Measurements from ENCODE around the gene HCN1. TPM values are rescaled to one million over a fixed set of nuclear protein-coding genes. Genes with fewer than 3 reads are reported as not detected.
A peak's percentile ranks its signal among the peaks of the same experiment; 100 is the strongest.

HCN1 gene
- total and polyA plus RNA-seq, 2 donors from 2014 or later, result not detected

DNA sequence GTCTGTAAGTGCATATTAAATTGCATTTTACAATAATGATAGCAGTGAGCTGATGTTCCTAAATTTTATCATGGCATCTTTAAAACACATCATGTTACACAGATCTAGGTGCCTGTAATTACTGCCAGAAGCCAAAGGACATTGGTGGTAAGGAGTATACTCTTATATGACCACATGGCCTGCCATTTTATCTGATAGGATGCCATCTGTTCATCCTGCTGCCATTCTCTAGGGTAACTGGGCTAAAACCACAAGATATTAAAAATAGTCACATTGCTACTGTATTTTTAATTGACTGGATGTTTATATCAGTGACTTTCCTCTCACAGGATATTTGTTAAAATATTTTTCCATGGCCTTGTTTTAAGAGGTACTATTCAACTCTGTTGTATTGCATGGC lies 53.1 kb downstream of the HCN1 start:
- TF ChIP-seq, protein P1, sequence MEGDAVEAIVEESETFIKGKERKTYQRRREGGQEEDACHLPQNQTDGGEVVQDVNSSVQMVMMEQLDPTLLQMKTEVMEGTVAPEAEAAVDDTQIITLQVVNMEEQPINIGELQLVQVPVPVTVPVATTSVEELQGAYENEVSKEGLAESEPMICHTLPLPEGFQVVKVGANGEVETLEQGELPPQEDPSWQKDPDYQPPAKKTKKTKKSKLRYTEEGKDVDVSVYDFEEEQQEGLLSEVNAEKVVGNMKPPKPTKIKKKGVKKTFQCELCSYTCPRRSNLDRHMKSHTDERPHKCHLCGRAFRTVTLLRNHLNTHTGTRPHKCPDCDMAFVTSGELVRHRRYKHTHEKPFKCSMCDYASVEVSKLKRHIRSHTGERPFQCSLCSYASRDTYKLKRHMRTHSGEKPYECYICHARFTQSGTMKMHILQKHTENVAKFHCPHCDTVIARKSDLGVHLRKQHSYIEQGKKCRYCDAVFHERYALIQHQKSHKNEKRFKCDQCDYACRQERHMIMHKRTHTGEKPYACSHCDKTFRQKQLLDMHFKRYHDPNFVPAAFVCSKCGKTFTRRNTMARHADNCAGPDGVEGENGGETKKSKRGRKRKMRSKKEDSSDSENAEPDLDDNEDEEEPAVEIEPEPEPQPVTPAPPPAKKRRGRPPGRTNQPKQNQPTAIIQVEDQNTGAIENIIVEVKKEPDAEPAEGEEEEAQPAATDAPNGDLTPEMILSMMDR (IDR thresholded peaks at IDR 0.05; ENCODE audit: borderline replicate concordance, extremely low read depth, insufficient read depth), result no peak
- no peaks in the 10 kb centered on the region for H3K36me3 ChIP-seq (ENCODE audit: control insufficient read depth in 2 of 3, insufficient read depth in 3 of 3, low read length in 3 of 3)
- no peaks in the 10 kb centered on the region for H3K9me3 ChIP-seq (ENCODE audit: control insufficient read depth in 2 of 3, insufficient read depth in 1 of 3, low read length in 3 of 3)
- intact Hi-C loops (cut with DNase I), result no loop called here
- DNase-seq, result no peak
- no peak for FAIRE-seq
- no peak overlapping the region for H3K4me3 ChIP-seq (ENCODE audit: low read length in 3 of 3)
- no peak overlapping the region for H3K27ac ChIP-seq (ENCODE audit: low read depth in 2 of 2, low read length in 2 of 2)
- H3K9ac ChIP-seq (ENCODE audit: low read length in 3 of 3), result no peak overlapping the region
- H3K27me3 ChIP-seq (ENCODE audit: control insufficient read depth, insufficient read depth, low read length), result no peaks in the 10 kb centered on the region
- H3K4me1 ChIP-seq (ENCODE audit: control insufficient read depth in 2 of 3, insufficient read depth in 2 of 3, low read depth in 1 of 3, low read length in 3 of 3), result no peaks in the 10 kb centered on the region

DNA sequence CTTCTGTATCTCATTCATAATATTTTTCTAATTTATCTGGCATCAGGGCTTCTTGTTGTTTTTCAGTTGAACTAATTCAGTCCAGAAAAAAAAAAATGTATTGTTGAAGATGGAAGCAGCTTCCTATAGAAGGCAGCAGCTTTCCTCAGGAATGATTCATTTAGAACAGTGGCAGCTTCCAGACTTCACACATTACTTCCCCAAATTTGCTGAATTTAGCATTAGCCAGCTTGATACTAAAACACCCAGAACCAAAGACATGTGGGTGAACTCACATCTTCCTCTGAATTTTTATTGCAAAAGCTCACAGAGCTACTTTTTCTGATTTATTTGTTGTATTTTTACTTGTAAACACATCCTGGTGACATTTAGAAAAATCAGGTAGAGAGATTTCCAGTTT lies 53.8 kb downstream of the HCN1 start:
- no peaks in the 10 kb centered on the region for H3K9me3 ChIP-seq (ENCODE audit: control insufficient read depth in 2 of 3, insufficient read depth in 1 of 3, low read length in 3 of 3)
- FAIRE-seq, result no peak
- no peak overlapping the region for H3K27ac ChIP-seq (ENCODE audit: low read depth in 2 of 2, low read length in 2 of 2)
- no peak overlapping the region for H3K9ac ChIP-seq (ENCODE audit: low read length in 3 of 3)
- no peaks in the 10 kb centered on the region for H3K4me1 ChIP-seq (ENCODE audit: control insufficient read depth in 2 of 3, insufficient read depth in 2 of 3, low read depth in 1 of 3, low read length in 3 of 3)
- intact Hi-C loops (cut with DNase I), result no loop called here
- DNase-seq, result no peak
- no peak overlapping the region for H3K4me3 ChIP-seq (ENCODE audit: low read length in 3 of 3)
- H3K27me3 ChIP-seq (ENCODE audit: control insufficient read depth, insufficient read depth, low read length), result no peaks in the 10 kb centered on the region
- H3K36me3 ChIP-seq (ENCODE audit: control insufficient read depth in 2 of 3, insufficient read depth in 3 of 3, low read length in 3 of 3), result no peaks in the 10 kb centered on the region
- TF ChIP-seq, protein P1 (IDR thresholded peaks at IDR 0.05; ENCODE audit: borderline replicate concordance, extremely low read depth, insufficient read depth), result no peak

DNA sequence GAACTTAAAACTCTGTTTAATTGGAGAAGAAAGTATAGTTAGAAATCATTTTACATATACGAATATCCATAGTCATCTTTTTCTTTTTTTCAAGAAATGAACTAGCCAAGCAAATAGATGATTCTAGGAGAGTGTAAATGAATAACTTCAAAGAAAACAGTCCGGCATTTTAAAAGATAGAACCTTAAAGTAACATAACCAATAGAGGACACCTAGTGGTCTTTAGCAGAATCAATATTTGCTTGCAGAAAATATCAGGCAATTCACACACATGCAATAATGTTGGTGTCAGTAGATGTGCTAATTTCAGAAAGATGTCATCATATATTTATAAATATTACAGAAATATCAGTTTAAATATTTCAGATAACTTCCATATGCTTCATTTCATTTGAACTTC lies 57.1 kb downstream of the HCN1 start:
- H3K9me3 ChIP-seq (ENCODE audit: control insufficient read depth in 2 of 3, insufficient read depth in 1 of 3, low read length in 3 of 3), result no peaks in the 10 kb centered on the region
- H3K36me3 ChIP-seq (ENCODE audit: control insufficient read depth in 2 of 3, insufficient read depth in 3 of 3, low read length in 3 of 3), result no peaks in the 10 kb centered on the region
- no peak overlapping the region for H3K4me3 ChIP-seq (ENCODE audit: low read length in 3 of 3)
- H3K4me1 ChIP-seq (ENCODE audit: control insufficient read depth in 2 of 3, insufficient read depth in 2 of 3, low read depth in 1 of 3, low read length in 3 of 3), result no peaks in the 10 kb centered on the region
- H3K9ac ChIP-seq (ENCODE audit: low read length in 3 of 3), result no peak overlapping the region
- intact Hi-C loops (cut with DNase I), result no loop called here
- peak in 1 of 5 donors; percentile 3 for DNase-seq
- TF ChIP-seq, protein P1 (IDR thresholded peaks at IDR 0.05; ENCODE audit: borderline replicate concordance, extremely low read depth, insufficient read depth), result no peak
- no peaks in the 10 kb centered on the region for H3K27me3 ChIP-seq (ENCODE audit: control insufficient read depth, insufficient read depth, low read length)
- FAIRE-seq, result no peak
- no peak overlapping the region for H3K27ac ChIP-seq (ENCODE audit: low read depth in 2 of 2, low read length in 2 of 2)

DNA sequence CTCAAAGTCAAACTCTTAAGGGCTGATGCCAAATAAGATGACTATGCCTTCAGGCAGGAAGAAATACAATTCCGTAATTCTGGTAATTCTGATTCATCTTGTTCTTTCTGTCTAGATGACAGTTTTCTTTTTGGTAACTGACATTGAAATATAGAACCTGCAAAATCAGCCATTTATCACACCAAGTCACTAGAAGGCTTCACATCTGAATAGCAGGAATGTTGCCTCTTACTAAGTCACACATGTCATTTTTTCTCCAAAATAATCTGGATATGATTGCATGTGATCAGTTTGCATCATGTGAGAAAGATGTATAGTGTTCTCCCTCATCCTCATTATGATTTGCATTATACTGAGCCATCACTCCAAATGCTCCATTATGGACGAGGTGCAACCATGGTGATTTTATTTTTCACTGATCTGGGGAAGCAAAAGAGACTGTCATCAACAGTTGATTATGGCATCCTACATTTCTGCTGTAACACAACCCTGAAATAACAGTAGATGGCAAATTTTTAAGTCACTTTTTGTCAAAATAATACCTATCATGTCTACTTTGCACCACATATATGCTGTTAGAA lies 69.0 kb downstream of the HCN1 start:
- Histone ChIP-seq H3K27me3 (ENCODE audit: control insufficient read depth, insufficient read depth, low read length) (no peaks in the 10 kb centered on the region), H3K4me1 (ENCODE audit: control insufficient read depth in 2 of 3, insufficient read depth in 2 of 3, low read depth in 1 of 3, low read length in 3 of 3) (no peaks in the 10 kb centered on the region), H3K9me3 (ENCODE audit: control insufficient read depth in 2 of 3, insufficient read depth in 1 of 3, low read length in 3 of 3) (no peaks in the 10 kb centered on the region), H3K27ac (ENCODE audit: low read depth in 2 of 2, low read length in 2 of 2) (no peak overlapping the region), H3K9ac (ENCODE audit: low read length in 3 of 3) (no peak overlapping the region), H3K36me3 (ENCODE audit: control insufficient read depth in 2 of 3, insufficient read depth in 3 of 3, low read length in 3 of 3) (no peaks in the 10 kb centered on the region), H3K4me3 (ENCODE audit: low read length in 3 of 3) (no peak overlapping the region)
- no peak for FAIRE-seq
- DNase-seq, result no peak
- TF ChIP-seq, protein P1 (IDR thresholded peaks at IDR 0.05; ENCODE audit: borderline replicate concordance, extremely low read depth, insufficient read depth), result no peak
- intact Hi-C loops (cut with DNase I), result no loop called here
